Stimulated activated CD4-positive, alpha-beta T cell treated with anti-CD3 and anti-CD28 coated beads, Interleukin-15, amount 100 ng/mL, for 1 hour (primary cell): Measurements from ENCODE around the gene HDGFL2.
A peak's percentile ranks its signal among the peaks of the same experiment; 100 is the strongest.
"Not testable (repeated sequence)": the region's sequence is repeated elsewhere in the genome, so short reads cannot be mapped to it uniquely, and the experiment has no call there.

Experiments used
- DNase-seq, 2 donors: peaks; one replicate each; pipeline ENCODE4 v3.0.0-alpha.2; 2020; ENCODE audit warnings: low read depth in 1 of 2, low spot score in 1 of 2

The HDGFL2 gene

DNA sequence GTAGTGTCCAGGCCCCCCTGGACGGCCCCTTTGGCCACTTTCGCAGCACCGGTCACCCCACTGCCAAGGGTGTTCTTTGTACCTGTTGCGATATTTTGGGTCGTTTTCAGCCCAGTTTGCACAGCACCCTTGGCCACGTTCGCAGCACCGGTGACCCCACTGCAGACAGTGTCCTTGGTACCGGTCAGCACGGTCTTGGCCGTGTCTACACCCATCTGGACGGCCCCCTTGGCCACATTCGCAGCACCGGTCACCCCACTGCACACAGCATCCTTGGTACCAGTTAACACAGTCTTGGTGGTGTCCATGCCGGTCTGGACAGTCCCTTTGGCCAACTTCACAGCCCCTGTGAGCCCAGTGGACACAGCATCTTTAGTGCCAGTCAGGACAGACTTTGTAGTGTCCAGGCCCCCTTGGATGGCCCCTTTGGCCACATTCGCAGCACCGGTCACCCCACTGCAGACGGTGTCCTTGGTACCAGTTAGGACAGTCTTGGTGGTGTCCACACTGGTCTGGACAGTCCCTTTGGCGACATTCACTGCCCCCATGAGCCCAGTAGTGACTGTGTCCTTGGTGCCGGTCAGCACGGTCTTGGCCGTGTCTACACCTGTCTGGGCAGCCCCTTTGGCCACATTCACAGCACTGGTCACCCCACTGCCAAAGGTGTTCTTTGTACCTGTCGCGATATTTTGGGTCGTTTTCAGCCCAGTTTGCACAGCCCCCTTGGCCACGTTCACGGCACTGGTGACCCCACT is 39.4 kb downstream of the HDGFL2 start:
- DNase-seq: no peak

DNA sequence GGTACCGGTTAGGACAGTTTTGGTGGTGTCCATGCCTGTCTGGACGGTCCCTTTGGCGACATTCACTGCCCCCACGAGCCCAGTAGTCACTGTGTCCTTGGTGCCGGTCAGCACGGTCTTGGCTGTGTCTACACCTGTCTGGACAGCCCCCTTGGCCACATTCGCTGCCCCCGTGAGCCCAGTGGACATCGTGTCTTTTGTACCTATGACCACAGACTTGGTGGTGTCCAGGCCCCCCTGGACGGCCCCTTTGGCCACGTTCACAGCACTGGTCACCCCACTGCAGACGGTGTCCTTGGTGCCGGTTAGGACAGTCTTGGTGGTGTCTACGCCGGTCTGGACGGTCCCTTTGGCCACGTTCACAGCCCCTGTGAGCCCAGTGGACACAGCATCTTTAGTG is 40.0 kb downstream of the HDGFL2 start:
- no peak for DNase-seq

DNA sequence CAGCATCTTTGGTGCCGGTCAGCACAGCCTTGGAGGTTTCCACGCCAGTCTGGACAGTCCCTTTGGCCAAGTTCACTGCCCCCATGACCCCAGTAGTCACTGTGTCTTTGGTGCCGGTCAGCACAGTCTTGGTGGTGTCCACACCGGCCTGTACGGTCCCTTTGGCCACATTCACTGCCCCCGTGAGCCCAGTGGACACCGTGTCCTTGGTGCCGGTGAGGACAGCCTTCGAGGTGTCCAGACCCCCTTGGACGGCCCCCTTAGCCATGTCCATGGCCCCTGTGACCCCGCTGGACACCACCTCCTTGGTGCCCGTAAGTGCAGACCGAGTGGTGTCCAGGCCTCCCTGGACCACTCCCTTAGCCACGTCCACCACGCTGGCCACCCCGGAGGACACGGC is 41.2 kb downstream of the HDGFL2 start:
- no peak for DNase-seq

DNA sequence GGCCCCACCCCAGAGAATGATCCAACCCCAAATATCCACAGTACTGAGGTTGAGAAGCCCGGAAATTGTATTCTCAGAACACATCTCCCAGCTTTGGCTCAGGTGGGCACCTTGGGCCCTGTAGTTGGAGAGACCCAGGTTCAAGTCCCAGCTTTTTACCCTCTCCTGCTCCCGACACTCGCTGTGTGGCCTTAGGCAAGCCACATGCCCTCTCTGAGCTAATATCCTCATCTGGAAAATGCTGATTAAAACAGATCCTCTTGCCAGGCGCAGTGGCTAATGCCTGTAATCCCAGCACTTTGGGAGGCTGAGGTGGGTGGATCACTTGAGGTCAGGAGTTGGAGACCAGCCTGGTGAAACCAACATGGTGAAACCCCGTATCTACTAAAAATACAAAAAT is 43.6 kb downstream of the HDGFL2 start:
- DNase-seq: no peak

DNA sequence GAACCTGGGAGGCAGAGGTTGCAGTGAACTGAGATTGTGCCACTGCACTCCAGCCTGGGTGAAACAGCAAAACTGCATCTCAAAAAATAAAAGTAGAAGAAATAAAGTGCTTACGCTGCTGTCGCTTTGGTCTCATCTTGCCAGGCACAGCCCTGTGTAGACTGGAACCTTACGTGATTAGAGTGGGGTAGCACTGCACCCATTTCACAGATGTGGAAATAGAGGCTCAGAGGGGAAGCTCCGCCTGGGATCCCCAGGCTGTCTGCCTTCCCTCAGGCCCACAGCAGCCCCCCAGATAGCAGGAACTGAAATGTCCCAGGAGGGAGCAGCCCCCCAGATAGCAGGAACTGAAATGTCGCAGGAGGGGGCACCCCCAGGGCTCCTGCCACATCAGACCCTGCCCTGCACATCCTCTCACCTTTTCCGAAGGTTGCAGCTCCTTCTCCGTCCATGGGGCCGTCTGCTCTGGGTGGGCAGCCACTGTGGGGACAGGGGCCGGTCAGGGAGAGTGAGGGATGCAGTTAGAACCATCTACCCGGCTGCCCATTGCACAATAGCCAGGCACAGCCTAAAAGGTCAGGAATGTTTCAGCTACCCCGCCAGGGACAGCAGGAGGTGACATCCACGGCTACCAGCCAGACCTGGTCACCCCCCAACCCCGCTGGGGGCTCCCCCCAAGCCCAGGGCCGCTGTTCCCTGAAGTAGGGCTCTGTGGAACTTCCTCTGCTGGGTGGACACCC is 44.3 kb downstream of the HDGFL2 start:
- no peak for DNase-seq

DNA sequence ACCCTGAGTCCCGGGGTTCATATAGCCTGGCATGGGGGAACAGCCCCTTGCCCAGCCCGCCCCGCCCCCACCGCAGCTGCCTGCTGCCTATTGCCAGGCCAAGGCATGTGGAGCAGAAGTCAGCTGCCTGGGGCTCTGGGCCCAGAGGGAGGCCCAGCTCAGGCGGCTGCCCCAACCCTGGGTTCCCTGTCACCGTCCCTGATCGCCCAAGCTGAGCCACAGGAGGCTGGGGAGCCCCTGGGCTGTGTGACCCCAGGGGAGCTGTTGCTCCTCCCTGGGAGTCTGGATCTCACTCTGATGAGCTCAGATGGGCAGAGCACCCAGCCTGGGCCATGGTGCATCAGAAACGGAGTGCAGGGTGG is 44.8 kb downstream of the HDGFL2 start:
- DNase-seq: no peak

DNA sequence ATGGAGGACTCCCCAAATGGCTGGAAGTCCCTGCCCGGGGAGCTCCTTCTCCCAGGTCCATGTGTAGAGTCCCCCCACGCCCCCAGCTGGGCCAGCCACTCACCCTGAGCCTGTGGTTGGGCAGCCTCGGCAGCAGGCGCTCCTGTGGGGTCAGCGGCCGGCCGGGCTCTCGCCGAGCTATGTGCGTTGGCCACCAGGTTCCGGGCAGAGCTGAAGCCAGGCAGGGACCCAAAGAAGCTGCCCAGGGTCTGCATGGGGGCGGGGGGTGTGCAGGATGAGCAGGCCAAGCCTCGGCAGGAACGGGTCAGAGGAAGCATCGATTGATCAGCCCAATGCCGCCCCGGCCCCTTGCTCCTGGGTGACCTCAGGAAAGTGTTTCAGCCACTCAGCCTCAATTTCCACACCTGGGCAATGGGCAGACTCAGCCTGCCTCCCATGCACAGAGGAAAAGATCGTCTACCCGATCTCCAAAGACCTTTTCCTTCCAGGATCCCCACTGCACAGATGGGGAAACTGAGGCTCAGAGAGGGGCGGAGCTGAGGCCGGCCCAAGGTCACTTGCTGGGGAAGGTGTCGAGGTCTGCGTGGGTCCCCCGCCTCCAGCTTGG is 45.5 kb downstream of the HDGFL2 start:
- DNase-seq: no peak

DNA sequence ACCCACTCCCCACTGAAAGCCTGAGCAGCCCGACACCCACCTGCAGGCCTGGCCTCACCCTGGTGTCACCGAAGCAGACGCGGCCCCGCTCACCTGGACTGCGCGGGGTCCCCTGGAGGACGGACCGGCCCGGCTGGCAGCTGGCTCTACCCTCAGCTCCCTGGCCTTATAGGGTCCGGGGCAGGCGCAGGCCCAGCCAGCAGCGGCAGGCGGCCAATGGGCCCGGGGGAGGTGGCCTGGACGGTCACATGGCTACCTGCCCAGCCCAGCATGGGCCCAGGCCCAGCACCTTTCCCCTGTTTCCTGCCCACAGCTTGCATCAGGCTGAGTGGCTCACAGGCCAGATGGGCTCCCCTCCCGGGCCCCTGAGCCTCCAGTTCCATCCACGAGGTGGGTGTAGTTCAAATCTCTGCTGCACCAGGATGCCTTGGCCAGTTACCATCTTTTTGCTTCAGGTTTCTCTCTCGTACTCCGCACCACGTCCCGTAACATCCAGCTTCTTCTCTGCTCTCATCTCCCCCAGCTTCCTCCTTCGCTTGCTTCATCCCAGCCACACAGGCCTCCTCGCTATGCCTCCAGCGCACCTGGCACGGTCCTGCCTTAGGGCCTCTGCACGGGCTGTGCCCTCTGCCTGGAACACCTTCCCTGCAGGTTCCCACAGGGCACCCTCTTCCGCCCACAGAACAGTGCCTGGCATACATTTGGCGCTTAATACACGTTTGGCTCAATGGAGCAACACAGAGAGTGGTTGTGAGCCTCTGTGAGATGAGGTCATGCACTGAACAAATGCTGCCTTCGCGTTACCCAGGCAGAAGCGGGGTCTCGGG is 46.5 kb downstream of the HDGFL2 start, which contains the start of gene PLIN4:
PLIN4 (minus strand) TSS at position 142 of the 827 bp plus-strand sequence. CDS start 214 bp downstream, outside the sequence.
- DNase-seq: no peak

DNA sequence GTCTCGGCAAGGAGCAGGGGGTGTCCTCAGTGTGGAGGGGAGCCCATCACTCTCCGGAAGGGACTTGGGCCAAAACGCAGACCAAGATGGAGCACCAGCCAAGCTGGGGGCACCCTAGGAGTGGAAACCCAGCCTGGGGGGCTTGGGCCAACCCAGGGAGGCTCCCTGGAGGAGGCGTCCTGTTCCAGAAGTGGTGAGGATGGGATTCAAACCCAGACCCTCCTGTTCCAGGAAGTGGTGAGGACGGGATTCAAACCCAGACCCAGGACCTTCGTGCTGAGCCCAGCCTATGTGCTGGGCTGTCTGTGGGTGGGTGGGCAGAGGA is 47.0 kb downstream of the HDGFL2 start:
- no peak for DNase-seq

DNA sequence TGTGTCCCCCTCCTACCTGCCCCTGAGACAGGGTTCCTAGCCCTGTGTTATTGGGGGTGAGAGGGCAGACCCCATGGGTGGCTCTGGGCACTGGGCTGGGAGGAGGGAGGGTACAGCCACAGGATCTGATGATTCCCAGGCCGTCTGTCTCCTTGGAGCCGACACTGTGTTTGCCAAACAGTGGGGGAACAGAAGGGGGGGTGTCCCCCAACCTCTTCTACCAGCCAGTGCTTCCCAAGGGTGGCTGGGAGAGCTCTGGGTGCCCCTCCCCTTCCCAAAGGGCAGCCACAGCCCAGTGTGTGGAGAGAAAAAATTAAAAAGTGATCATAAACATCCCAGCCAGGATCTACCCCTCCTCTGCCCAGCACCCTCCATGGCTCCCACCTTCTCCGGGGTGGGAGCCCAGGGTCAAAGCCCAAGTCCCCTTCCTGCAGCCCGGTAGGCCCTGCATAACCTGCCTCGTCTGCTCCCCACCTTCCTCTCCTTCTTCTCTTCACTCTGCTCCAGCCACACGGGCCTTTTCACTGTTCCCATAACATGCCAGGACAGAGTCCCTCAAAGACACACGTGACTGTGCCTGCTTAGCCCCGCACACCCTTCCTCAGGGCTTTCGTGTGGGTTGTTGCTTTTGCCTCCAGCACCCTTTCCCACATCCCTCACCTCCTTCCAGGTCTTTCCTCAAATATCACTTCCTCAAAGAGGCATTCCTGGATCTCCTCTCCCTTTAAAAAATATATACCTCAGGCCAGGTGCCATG is 47.6 kb downstream of the HDGFL2 start:
- DNase-seq: no peak

DNA sequence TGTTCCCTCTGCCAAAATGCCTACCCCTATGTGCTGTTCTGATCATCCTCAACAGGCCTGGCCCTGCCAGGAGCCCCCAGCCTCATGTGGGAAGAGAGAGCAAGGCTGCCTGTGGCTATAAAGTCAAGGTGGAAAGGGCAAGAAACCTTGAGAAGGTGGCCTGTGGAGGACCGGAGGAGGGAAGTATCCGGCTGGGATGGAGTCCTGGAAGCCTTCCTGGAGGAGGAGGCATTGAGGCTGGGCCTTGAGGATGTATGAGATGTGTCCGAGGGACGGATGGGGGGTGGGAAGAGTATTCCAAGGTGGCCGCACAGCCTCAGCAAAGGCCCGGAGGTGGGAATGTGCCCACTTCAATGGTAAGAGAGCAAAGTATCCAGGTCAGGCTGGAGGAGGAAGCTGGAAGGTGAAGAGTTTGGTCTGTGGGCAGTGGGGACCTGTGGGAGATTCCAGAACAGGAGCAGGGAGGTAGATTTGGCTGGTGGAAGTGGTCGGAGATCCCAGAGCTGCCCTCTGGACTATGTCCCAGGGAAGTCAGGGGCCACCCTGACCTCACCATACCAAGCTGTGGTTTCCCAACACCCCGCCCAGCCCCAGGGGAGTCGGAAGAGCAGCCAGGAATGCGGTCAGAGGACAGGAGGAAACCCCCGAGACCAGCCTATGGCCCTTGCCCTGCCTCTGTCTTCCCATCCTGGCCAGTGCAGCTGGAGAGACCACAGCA is 49.2 kb downstream of the HDGFL2 start:
- DNase-seq: no peak

DNA sequence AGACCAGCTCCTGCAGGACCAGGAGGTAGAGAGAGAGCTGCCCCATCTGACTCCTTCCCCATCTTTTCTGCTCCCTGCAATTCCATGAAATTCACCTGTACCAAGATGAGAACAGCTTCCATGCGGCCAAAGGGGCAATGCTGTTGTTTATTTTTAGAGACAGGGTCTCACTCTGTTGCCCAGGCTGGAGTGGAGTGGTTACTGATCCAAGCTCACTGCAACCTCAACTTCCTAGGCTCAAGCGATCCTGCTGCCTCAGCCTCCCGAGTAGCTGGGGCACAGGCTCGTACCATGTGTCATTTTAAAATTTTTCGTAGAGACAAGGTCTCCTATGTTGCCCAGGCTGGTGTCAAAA is 49.8 kb downstream of the HDGFL2 start:
- DNase-seq: no peak

DNA sequence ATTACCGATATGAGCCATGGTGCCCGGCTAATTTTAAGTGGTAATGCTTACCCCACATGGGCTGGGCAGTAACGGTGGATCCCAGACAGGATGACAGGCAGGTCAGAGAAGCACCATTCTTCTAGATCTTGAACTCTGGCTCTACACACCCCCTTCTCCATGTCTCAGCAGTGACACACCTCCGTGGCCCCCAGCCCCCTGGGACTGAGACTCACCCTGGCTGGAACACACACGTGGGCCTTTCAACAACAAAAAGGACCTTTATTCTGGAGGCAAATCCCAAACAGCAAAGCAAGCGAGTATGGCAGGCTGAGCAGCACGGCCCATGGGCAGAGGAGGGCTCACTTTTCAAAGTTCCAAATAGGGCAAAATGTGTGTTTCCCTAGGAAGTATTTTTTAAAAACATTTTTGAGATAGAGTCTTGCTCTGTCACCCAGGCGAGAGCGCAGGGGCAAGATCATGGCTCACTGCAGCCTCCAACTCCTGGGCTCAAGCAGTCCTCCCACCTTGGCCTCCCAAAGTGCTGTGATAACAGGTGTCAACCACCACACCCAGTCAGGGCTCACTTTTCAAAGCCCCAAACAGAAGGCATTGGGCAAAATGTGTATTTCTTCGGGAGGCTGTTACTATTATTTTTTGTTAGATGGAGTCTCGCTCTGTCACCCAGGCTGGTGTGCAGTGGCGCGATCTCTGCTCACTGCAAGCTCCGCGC is 50.4 kb downstream of the HDGFL2 start:
- DNase-seq: no peak

DNA sequence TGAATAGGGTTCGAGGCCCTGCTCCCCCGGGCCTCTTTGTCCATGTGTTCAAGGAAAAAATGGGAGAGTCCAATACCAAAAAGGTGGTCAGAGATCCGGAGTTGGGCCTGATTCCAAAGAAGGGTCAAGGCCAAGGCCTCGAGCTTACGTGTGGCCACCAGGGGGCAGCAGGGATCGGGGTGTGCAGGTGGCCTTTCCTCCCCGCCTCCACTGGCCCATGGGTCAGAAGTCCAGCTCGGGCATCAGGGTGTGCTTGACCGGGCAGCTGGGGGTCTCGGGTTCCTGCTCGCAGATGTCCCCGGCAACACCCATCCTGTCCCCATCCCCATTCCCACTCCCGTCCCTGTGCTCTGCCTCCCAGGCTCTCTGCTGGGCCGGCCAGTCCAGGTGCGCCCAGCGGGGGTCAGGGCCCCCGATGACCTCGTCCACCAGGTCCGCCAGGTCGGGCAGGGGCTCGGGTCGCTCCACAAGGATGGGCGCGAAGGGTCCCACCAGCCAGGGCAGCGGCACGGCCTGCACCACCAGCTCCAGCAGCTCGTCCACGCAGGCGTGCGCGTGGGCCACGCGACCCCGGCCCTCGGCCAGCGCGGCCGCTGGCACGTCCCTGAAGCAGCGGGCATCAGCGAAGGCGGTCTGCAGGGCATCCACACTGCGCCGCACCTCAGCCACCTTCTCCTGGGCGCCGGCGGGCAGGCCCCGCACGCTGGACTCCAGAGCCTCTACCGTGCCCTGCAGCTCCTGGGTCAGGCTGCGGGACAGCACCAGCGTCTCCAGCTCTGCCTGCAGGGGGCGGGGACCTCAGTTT is 51.4 kb downstream of the HDGFL2 start:
- DNase-seq: peak in 1 of 2 donors; percentile 9

DNA sequence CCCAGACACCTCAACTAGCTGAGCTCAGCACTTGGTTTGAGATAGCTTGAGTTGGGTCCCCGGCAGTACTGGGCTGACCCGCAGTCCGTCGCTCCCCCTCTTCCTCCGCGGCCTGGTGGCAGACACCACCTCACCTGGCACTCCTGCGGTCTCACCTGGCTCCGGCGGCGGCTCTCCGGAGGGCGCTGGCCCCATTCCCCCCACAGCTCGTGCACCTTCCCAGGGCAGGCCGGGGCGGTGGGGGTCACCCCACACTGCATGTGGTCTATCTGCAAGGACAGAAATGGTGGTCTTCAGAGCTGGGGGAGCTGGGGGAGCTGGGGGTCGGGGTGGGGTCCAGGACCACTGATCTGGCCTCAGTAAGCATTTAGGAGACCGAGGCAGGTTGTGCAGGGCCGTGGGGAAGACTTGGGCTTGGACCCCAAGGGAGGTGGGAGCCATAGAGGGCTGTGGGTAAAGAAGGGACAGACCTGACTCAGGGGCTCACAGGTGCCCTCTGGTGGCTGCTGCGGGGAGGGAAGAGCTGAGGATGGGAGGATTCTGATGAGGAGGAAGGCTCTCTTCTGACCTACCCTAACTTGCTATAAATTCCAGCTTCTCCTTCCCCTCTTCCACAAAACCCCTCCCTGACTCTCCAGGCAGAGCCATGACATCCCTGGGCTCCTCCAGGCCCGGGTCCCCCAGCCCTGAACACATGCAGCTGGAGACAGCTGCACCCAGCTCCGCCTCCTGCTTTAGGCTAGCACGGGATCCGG is 52.9 kb downstream of the HDGFL2 start:
- peak; percentile 27 to 57 for DNase-seq

DNA sequence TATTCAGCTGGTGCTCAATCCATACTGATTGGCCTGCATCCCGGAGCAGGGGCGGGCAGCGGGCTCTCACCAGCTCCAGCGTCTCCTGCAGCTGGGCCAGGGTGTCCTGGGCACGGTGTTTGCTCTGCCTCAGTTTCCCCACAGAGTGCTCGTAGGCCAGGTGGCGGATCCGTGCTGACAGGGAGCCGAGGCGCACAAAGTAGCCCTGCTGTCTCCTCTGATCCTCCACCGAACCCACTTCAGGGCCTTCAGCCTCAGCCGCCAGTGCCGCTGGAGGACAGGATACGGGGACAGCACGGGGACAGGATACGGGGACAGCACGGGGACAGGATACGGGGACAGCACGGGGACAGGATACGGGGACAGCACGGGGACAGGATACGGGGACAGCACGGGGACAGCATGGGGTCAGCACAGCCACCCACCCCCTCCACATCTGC is 53.5 kb downstream of the HDGFL2 start:
- DNase-seq: no peak

DNA sequence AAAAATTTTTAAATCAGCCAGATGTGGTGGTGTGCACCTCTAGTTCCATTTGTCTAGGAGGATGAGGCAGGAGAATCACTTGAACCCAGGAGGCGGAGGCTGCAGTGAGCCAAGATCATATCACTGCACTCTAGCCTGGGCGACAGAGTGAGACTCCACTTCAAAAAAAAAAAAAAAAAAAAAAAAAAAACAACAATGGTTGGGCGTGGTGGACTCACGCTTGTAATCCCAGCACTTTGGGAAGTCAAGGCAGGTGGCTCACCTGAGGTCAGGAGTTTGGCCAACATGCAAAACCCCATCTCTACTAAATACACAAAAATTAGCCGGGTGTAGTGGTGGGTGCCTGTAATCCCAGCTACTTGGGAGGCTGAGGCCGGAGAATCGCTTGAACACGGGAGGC is 55.3 kb downstream of the HDGFL2 start:
- DNase-seq: not testable (repeated sequence)

DNA sequence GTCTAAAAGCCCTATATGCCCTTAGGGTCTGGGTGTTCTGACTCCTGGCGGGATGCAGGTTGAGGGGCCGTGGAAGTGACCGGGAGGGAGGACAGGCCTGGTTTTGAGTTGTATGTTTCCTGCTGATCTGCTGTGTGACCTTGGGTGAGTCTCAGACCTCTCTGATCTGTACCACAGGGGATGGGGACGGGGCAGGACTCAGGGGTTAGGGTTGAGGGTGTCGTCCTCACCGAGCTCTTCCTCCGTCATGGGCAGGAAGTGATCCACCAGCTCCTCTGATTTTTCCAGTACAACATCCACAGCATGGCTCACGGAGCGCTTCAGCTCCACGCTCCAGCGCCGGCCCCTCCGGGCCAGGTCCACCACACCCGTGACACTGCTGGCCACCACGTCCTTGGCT is 56.7 kb downstream of the HDGFL2 start:
- DNase-seq: no peak
